ENCODE data around the gene WWP2.
"Not testable (repeated sequence)": the region's sequence is repeated elsewhere in the genome, so short reads cannot be mapped to it uniquely, and the experiment has no call there.

WWP2 gene

GRCh38 chr16:69951017-69951671, 189.0 kb downstream of the WWP2 start, which contains the start of gene CLEC18A:
TSS of gene CLEC18A (plus strand) at chr16:69951334. CDS start at chr16:69951367, 33 bp downstream.
- DNase-seq (ENCODE audit: low read depth in 2 of 2); H3K4me3 ChIP-seq (replicated peaks in 1 of 2; ENCODE audit: low read depth in 2 of 2, low read length in 2 of 2): not testable (repeated sequence)

DNA sequence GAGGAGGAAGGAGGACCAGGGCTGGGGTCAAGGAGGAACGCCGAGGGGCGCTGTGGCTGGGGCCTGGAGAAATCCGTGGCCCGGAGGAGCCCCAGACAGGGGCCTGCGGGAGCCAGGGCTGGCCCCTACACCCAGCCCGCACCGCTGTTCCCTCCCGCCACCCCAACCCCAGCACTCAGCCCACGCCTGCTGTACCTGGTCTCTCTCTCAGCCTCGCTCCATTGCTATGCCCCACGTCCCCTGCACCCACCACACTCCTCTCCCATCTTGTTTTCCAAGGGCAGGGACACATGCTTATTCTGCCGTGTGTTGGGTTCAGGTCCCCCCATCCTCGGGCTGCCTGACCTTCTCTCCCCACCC, 189.5 kb downstream of the WWP2 start:
- H3K4me3 ChIP-seq (replicated peaks in 1 of 2; ENCODE audit: low read depth in 2 of 2, low read length in 2 of 2); DNase-seq (ENCODE audit: low read depth in 2 of 2): not testable (repeated sequence)

GRCh38 chr16:69952116-69952515, 190.0 kb downstream of the WWP2 start:
- not testable (repeated sequence) for DNase-seq (ENCODE audit: low read depth in 2 of 2)

DNA sequence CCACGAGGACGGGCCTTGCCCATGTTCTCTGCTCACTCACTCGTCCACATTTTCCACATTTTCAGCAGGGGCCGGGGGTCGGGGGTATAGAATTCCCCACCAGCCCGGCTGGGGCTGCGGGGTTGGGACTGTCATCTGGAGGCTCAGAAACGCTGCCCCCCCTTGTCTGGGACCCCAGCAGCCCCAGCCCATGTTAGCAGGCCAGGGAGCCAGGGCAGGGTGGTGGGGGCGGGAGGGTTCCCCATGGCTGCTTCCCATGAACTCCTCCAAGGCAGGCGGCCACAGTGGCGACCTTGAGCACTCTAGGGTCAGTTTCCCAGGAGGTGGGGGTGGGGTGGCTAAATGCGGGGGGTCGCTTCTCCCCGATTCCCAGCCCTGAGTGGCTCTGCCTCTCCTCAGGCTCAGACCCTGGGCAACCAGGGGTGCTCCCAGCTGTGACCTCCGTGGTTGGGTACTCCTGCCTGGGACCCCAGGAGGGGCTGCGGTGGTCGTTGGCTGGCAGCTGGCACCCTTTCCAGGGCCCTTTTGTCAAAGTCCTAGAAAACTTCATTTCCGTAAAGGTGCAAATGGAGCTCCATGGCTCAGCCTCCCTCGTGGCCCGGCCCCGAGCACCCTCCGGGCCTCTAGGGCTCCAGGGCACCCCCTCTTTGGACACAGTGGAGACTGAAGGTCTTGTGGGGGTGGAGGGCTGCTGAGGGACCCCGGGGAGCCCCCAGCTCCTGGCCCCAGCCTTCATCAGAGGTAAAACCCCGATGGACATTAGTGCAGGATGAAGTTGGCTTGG, 190.6 kb downstream of the WWP2 start:
- DNase-seq (ENCODE audit: low read depth in 2 of 2); H3K4me3 ChIP-seq (replicated peaks in 1 of 2; ENCODE audit: low read depth in 2 of 2, low read length in 2 of 2): not testable (repeated sequence)

More at GRCh38 chr16:69952116-69952515, 190.0 kb downstream of the WWP2 start:
- H3K4me3 ChIP-seq (replicated peaks in 1 of 2; ENCODE audit: low read depth in 2 of 2, low read length in 2 of 2) = not testable (repeated sequence)

- not testable (repeated sequence) for H3K4me3 ChIP-seq (replicated peaks in 1 of 2; ENCODE audit: low read depth in 2 of 2, low read length in 2 of 2); DNase-seq (ENCODE audit: low read depth in 2 of 2)
These were observed 192.1 kb downstream of the WWP2 start for GRCh38 chr16:69954241-69954640.

- not testable (repeated sequence) for DNase-seq (ENCODE audit: low read depth in 2 of 2); H3K4me3 ChIP-seq (replicated peaks in 1 of 2; ENCODE audit: low read depth in 2 of 2, low read length in 2 of 2)
These were observed 201.2 kb downstream of the WWP2 start for GRCh38 chr16:69963312-69963711.

- H3K4me3 ChIP-seq (replicated peaks in 1 of 2; ENCODE audit: low read depth in 2 of 2, low read length in 2 of 2) = peak overlapping the region in 1 of 2 donors; percentile 33
- DNase-seq (ENCODE audit: low read depth in 2 of 2) = not testable (repeated sequence)
These were observed 203.0 kb downstream of the WWP2 start for GRCh38 chr16:69964960-69965660.

DNA sequence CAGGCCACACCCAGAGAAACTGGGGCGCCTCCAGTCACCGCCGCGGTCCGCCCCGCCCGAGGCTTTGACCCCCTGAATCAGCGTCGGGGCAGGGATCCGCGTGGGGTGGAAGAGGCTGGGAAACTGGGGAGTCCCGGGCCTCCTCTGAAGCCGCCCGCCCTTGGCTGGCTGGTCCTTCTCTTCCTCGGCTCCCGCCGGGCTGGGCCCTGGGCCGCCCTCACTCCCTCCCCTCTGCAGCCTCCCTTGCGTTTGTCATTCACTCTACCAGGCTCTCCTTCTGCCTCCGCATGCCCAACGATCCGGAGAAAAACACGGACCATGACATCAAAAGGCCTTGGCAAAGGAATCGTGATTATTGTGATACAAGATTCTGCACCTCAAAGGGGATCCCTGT, 203.5 kb downstream of the WWP2 start:
- not testable (repeated sequence) for DNase-seq (ENCODE audit: low read depth in 2 of 2); H3K4me3 ChIP-seq (replicated peaks in 1 of 2; ENCODE audit: low read depth in 2 of 2, low read length in 2 of 2)

- not testable (repeated sequence) for H3K4me3 ChIP-seq (replicated peaks in 1 of 2; ENCODE audit: low read depth in 2 of 2, low read length in 2 of 2); DNase-seq (ENCODE audit: low read depth in 2 of 2)
These were observed 205.6 kb downstream of the WWP2 start for GRCh38 chr16:69967688-69968087.

GRCh38 chr16:69968125-69968524, 206.0 kb downstream of the WWP2 start:
- not testable (repeated sequence) for H3K4me3 ChIP-seq (replicated peaks in 1 of 2; ENCODE audit: low read depth in 2 of 2, low read length in 2 of 2); DNase-seq (ENCODE audit: low read depth in 2 of 2)

DNA sequence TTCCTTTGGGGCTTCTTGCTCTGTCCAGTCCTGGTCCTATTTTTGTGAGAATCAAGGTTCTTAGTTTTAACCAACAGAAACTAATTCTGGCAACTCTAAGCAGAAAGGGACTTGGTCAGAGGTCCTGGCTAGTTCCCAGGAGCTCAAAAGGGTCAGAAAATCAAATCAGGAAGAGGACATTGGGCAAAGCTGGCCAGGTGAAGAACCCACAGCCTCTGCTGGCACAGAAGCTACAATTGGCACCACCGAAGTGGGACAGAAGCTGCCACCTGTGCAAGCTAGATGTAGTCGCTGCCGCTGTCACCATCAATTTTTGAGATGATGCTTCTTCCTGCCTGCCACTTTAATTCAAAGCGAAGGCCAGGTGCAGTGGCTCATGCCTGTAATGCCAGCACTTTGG, 207.5 kb downstream of the WWP2 start:
- H3K4me3 ChIP-seq (replicated peaks in 1 of 2; ENCODE audit: low read depth in 2 of 2, low read length in 2 of 2) = not testable (repeated sequence)

DNA sequence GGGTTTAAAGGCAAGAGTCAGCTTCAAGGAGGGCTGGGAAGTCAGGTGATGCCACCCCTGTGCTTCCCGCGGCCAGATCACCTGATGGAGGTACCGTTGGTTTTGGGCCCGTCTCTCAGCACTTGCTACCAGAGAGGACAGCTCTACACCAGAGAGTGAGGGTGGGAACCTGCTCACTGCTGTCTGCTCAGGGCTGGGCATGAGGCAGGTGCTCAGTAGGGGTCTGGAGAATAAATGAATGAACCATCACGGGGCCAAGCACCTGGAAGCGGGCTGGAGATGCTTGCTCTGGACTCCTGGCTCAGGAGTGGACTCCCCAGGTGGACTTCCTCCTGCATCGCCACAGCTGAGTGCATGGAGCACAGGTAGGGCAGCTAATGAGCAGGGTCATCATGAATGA, 210.0 kb downstream of the WWP2 start:
- H3K4me3 ChIP-seq (replicated peaks in 1 of 2; ENCODE audit: low read depth in 2 of 2, low read length in 2 of 2); DNase-seq (ENCODE audit: low read depth in 2 of 2): not testable (repeated sequence)

More for the DNA sequence above, 207.5 kb downstream of the WWP2 start:
- not testable (repeated sequence) for DNase-seq (ENCODE audit: low read depth in 2 of 2)

- not testable (repeated sequence) for H3K4me3 ChIP-seq (replicated peaks in 1 of 2; ENCODE audit: low read depth in 2 of 2, low read length in 2 of 2); DNase-seq (ENCODE audit: low read depth in 2 of 2)
These were observed 210.8 kb downstream of the WWP2 start for GRCh38 chr16:69972935-69973334.

GRCh38 chr16:69985196-69985595, 223.1 kb downstream of the WWP2 start:
- DNase-seq (ENCODE audit: low read depth in 2 of 2); H3K4me3 ChIP-seq (replicated peaks in 1 of 2; ENCODE audit: low read depth in 2 of 2, low read length in 2 of 2): not testable (repeated sequence)
